WTC11 (cell line): Measurements from ENCODE around the gene VEGFD.

ENCODE experiments used
- CREM ChIP-seq: sonication (generic); formaldehyde crosslinking; IDR thresholded peaks from 2 replicates; pipeline ENCODE4 v1.8.1; 2022; ENCODE audit warnings: mild to moderate bottlenecking, missing genetic modification reagents, moderate library complexity
- CTCF ChIP-seq: fragments of 200-600 bp; IDR thresholded peaks from 2 replicates; pipeline ENCODE4 v1.8.0; 2022; ENCODE audit warnings: antibody characterized with exemption
- FOXK1 ChIP-seq: sonication (generic); formaldehyde crosslinking; IDR thresholded peaks from 2 replicates; pipeline ENCODE4 v1.8.0; 2022; ENCODE audit warnings: mild to moderate bottlenecking, moderate library complexity, missing genetic modification reagents
- FOXP4 ChIP-seq: sonication (generic); formaldehyde crosslinking; IDR thresholded peaks from 2 replicates; pipeline ENCODE4 v1.8.0; 2022; ENCODE audit warnings: mild to moderate bottlenecking, missing genetic modification reagents
- NR1H2 ChIP-seq: sonication (generic); formaldehyde crosslinking; IDR thresholded peaks from 2 replicates; pipeline ENCODE4 v1.9.0; 2021; ENCODE audit warnings: mild to moderate bottlenecking, moderate library complexity, missing genetic modification reagents
- SP1 ChIP-seq: sonication (generic); formaldehyde crosslinking; conservative IDR thresholded peaks from 2 replicates; pipeline ENCODE4 v1.8.1; 2022; ENCODE audit warnings: missing genetic modification reagents
- TF ChIP-seq, protein P1 (sequence below): sonication (generic); formaldehyde crosslinking; IDR thresholded peaks from 2 replicates; pipeline ENCODE4 v1.8.0; 2023; ENCODE audit warnings: mild to moderate bottlenecking, missing genetic modification reagents
- TF ChIP-seq, protein P2 (sequence below): sonication (generic); formaldehyde crosslinking; IDR thresholded peaks from 2 replicates; pipeline ENCODE4 v1.8.1; 2023; ENCODE audit warnings: mild to moderate bottlenecking, missing genetic modification reagents, moderate library complexity
- TF ChIP-seq, protein P3 (sequence below): fragments of 250-450 bp; sonication (Bioruptor Pico); IDR thresholded peaks from 2 replicates; pipeline ENCODE4 v1.9.0; 2021; ENCODE audit warnings: mild to moderate bottlenecking, borderline replicate concordance
- TF ChIP-seq, protein P4 (sequence below): sonication (generic); formaldehyde crosslinking; IDR thresholded peaks from 2 replicates; pipeline ENCODE4 v1.8.1; 2023; ENCODE audit warnings: mild to moderate bottlenecking, moderate library complexity, missing genetic modification reagents

DNA sequence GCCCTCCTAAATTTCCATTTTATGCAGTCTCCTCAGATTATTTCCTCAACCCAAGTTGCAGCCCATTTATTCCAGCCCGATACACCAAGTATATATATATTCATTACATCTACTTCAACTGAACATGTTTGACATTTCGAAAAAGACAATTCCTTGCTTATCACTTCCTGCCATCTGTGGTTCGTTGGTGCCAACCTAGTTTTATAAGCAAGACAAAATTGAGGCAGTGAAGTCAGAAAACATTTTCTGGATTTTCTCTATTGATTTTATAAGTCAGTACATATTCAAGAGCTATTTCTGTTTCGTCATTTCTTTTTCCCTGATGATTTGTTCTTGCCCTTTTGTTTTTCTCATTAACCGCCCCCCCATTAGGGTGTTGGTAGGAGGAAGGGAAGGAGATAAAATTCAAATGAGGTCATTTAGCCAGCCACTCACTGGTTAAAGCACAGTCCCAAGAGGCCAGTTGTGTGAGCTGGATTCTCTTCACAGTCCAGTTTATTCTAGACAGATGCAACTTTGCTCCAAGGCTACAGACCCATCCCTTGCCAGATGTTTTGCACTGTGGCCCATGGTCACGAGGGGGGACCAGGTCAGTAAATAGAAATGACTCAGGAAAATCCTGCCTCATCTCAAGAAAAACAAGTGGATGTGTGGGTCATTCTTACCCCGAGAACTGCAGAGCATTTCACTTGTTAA lies 20.3 kb upstream of the VEGFD start:
- TF ChIP-seq CTCF = no peak
- TF ChIP-seq, protein P1, sequence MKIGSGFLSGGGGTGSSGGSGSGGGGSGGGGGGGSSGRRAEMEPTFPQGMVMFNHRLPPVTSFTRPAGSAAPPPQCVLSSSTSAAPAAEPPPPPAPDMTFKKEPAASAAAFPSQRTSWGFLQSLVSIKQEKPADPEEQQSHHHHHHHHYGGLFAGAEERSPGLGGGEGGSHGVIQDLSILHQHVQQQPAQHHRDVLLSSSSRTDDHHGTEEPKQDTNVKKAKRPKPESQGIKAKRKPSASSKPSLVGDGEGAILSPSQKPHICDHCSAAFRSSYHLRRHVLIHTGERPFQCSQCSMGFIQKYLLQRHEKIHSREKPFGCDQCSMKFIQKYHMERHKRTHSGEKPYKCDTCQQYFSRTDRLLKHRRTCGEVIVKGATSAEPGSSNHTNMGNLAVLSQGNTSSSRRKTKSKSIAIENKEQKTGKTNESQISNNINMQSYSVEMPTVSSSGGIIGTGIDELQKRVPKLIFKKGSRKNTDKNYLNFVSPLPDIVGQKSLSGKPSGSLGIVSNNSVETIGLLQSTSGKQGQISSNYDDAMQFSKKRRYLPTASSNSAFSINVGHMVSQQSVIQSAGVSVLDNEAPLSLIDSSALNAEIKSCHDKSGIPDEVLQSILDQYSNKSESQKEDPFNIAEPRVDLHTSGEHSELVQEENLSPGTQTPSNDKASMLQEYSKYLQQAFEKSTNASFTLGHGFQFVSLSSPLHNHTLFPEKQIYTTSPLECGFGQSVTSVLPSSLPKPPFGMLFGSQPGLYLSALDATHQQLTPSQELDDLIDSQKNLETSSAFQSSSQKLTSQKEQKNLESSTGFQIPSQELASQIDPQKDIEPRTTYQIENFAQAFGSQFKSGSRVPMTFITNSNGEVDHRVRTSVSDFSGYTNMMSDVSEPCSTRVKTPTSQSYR (CRISPR knock-in tag) = no peak
- TF ChIP-seq, protein P2, sequence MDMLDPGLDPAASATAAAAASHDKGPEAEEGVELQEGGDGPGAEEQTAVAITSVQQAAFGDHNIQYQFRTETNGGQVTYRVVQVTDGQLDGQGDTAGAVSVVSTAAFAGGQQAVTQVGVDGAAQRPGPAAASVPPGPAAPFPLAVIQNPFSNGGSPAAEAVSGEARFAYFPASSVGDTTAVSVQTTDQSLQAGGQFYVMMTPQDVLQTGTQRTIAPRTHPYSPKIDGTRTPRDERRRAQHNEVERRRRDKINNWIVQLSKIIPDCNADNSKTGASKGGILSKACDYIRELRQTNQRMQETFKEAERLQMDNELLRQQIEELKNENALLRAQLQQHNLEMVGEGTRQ (CRISPR knock-in tag) = no peak
- TF ChIP-seq, protein P3, sequence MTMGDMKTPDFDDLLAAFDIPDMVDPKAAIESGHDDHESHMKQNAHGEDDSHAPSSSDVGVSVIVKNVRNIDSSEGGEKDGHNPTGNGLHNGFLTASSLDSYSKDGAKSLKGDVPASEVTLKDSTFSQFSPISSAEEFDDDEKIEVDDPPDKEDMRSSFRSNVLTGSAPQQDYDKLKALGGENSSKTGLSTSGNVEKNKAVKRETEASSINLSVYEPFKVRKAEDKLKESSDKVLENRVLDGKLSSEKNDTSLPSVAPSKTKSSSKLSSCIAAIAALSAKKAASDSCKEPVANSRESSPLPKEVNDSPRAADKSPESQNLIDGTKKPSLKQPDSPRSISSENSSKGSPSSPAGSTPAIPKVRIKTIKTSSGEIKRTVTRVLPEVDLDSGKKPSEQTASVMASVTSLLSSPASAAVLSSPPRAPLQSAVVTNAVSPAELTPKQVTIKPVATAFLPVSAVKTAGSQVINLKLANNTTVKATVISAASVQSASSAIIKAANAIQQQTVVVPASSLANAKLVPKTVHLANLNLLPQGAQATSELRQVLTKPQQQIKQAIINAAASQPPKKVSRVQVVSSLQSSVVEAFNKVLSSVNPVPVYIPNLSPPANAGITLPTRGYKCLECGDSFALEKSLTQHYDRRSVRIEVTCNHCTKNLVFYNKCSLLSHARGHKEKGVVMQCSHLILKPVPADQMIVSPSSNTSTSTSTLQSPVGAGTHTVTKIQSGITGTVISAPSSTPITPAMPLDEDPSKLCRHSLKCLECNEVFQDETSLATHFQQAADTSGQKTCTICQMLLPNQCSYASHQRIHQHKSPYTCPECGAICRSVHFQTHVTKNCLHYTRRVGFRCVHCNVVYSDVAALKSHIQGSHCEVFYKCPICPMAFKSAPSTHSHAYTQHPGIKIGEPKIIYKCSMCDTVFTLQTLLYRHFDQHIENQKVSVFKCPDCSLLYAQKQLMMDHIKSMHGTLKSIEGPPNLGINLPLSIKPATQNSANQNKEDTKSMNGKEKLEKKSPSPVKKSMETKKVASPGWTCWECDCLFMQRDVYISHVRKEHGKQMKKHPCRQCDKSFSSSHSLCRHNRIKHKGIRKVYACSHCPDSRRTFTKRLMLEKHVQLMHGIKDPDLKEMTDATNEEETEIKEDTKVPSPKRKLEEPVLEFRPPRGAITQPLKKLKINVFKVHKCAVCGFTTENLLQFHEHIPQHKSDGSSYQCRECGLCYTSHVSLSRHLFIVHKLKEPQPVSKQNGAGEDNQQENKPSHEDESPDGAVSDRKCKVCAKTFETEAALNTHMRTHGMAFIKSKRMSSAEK (CRISPR knock-in tag) = no peak
- TF ChIP-seq CREM (CRISPR knock-in tag) = no peak
- no peak for TF ChIP-seq SP1 (CRISPR knock-in tag)
- TF ChIP-seq NR1H2 (CRISPR knock-in tag) = no peak
- TF ChIP-seq FOXK1 (CRISPR knock-in tag) = no peak
- no peak for TF ChIP-seq FOXP4
- TF ChIP-seq, protein P4, sequence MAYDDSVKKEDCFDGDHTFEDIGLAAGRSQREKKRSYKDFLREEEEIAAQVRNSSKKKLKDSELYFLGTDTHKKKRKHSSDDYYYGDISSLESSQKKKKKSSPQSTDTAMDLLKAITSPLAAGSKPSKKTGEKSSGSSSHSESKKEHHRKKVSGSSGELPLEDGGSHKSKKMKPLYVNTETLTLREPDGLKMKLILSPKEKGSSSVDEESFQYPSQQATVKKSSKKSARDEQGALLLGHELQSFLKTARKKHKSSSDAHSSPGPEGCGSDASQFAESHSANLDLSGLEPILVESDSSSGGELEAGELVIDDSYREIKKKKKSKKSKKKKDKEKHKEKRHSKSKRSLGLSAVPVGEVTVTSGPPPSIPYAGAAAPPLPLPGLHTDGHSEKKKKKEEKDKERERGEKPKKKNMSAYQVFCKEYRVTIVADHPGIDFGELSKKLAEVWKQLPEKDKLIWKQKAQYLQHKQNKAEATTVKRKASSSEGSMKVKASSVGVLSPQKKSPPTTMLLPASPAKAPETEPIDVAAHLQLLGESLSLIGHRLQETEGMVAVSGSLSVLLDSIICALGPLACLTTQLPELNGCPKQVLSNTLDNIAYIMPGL (CRISPR knock-in tag) = no peak
